SU-DHL-6 (cell line): ENCODE measurements around the gene SARM1.

Experiments
- CTCF ChIP-seq: fragments of 200-600 bp; sonication (generic); IDR thresholded peaks from one replicate; pipeline ENCODE4 v1.5.1; 2017; ENCODE audit warnings: antibody characterized with exemption, mild to moderate bottlenecking, low read length, moderate library complexity; ENCODE audit not compliant: insufficient read depth, poor library complexity, severe bottlenecking
- EZH2phosphoT487 ChIP-seq: fragments of 200-600 bp; sonication (generic), shearing (Covaris generic); conservative IDR thresholded peaks from 2 replicates; pipeline ENCODE4 v1.6.1; 2018; ENCODE audit warnings: mild to moderate bottlenecking, antibody characterized with exemption, low read length, moderate library complexity, mixed read lengths

- TF ChIP-seq CTCF = no peak
- TF ChIP-seq EZH2phosphoT487 = no peak
Measured at GRCh38 chr17:28447396-28447760, 75.9 kb downstream of the SARM1 start.
